IMR-90 (cell line): ENCODE measurements around the gene ADD2. TPM values are rescaled to one million over a fixed set of nuclear protein-coding genes. Genes with fewer than 3 reads are reported as not detected.

Experiments
- ATAC-seq: fragments of 200-7000 bp; cut with Tn5 transposase; 2 replicates; pipeline ENCODE4 v1.9.1; 2020; ENCODE audit warnings: low read depth, mild to moderate bottlenecking, moderate library complexity
- BruUV-seq: library from RNA; stranded (reverse); fragments of 400-500 nt; replicated peaks from 2 replicates; lab custom pipeline; 2021; lab: Mats Ljungman, UMichigan
- CTCF ChIA-PET: fragments of 300-600 bp; formaldehyde crosslinking; extraction: SDS; loops from one replicate; lab custom pipeline; 2021; ENCODE audit warnings: antibody characterized with exemption; lab: Yijun Ruan, JAX
- POLR2A ChIA-PET: fragments of 300-600 bp; sonication (Branson Sonifier 250); formaldehyde crosslinking; loops from one replicate; lab custom pipeline; 2022; ENCODE audit warnings: antibody characterized with exemption; ENCODE audit not compliant: unreplicated experiment; lab: Charles Lee
- DNase-seq: peaks from one replicate; pipeline ENCODE4 v3.0.0; 2013
- H2AFZ ChIP-seq: replicated peaks from 2 replicates; pipeline ENCODE3; 2013; ENCODE audit warnings: low read length, mild to moderate bottlenecking; ENCODE audit not compliant: poor library complexity
- H2AK5ac ChIP-seq: 2 replicates; pipeline ENCODE4 v1.6.1; 2013; ENCODE audit warnings: low read depth, low read length, inconsistent platforms
- H2AK9ac ChIP-seq: replicated peaks from 2 replicates; pipeline ENCODE3; 2013; ENCODE audit warnings: mild to moderate bottlenecking, low read depth, low read length, moderate library complexity; ENCODE audit not compliant: poor library complexity
- H2BK120ac ChIP-seq: 2 replicates; pipeline ENCODE4 v1.6.1; 2013; ENCODE audit warnings: low read depth, low read length, inconsistent platforms
- H2BK15ac ChIP-seq: 3 replicates; pipeline ENCODE4 v1.6.1; 2013; ENCODE audit warnings: low read depth, low read length, inconsistent platforms
- H2BK20ac ChIP-seq: 2 replicates; pipeline ENCODE4 v1.6.1; 2013; ENCODE audit warnings: low read depth, mild to moderate bottlenecking, inconsistent platforms, low read length, moderate library complexity
- H2BK5ac ChIP-seq: 2 replicates; pipeline ENCODE4 v1.6.1; 2013; ENCODE audit warnings: mild to moderate bottlenecking, low read depth, low read length, inconsistent platforms; ENCODE audit not compliant: poor library complexity, severe bottlenecking
- H3K14ac ChIP-seq: replicated peaks from 2 replicates; pipeline ENCODE4 v1.6.1; 2013; ENCODE audit warnings: low read depth, low read length, inconsistent platforms
- H3K18ac ChIP-seq: 2 replicates; pipeline ENCODE4 v1.6.1; 2013; ENCODE audit warnings: low read depth, low read length, control low read depth
- H3K23ac ChIP-seq: 2 replicates; pipeline ENCODE4 v1.6.1; 2013; ENCODE audit warnings: low read depth, low read length, inconsistent platforms
- H3K27ac ChIP-seq: 2 replicates; pipeline ENCODE4 v1.5.1; 2013; ENCODE audit warnings: mild to moderate bottlenecking, control low read depth, low read length; ENCODE audit not compliant: insufficient read depth
- H3K27me3 ChIP-seq: 2 replicates; pipeline ENCODE4 v1.6.1; 2013; ENCODE audit warnings: low read length; ENCODE audit not compliant: control insufficient read depth, insufficient read depth
- H3K36me3 ChIP-seq: 2 replicates; pipeline ENCODE4 v1.6.1; 2013; ENCODE audit warnings: low read length, mixed read lengths; ENCODE audit not compliant: control insufficient read depth, insufficient read depth
- H3K4ac ChIP-seq: 2 replicates; pipeline ENCODE4 v1.6.1; 2013; ENCODE audit warnings: low read depth, low read length, inconsistent platforms
- H3K4me1 ChIP-seq: 2 replicates; pipeline ENCODE4 v1.6.1; 2013; ENCODE audit warnings: low read length, mixed read lengths; ENCODE audit not compliant: control insufficient read depth, insufficient read depth
- H3K4me2 ChIP-seq: 2 replicates; pipeline ENCODE4 v1.6.1; 2013; ENCODE audit warnings: low read depth, mild to moderate bottlenecking, control low read depth, low read length, moderate library complexity
- H3K4me3 ChIP-seq: 2 replicates; pipeline ENCODE4 v1.5.1; 2013; ENCODE audit warnings: low read depth, mild to moderate bottlenecking, control low read depth, low read length, moderate library complexity; ENCODE audit not compliant: insufficient read depth
- H3K56ac ChIP-seq: 2 replicates; pipeline ENCODE4 v1.6.1; 2013; ENCODE audit warnings: low read length, inconsistent platforms; ENCODE audit not compliant: insufficient read depth; ENCODE audit errors: extremely low read depth
- H3K79me1 ChIP-seq, 2 experiments: 2 replicates each; pipeline ENCODE4 v1.6.1; 2013; ENCODE audit warnings: low read length in 2 of 2, inconsistent platforms in 1 of 2, low read depth in 1 of 2
- H3K9ac ChIP-seq: 2 replicates; pipeline ENCODE4 v1.6.1; 2013; ENCODE audit warnings: low read depth, low read length, control low read depth
- H3K9me1 ChIP-seq: 2 replicates; pipeline ENCODE4 v1.6.1; 2013; ENCODE audit warnings: low read length, inconsistent platforms; ENCODE audit not compliant: insufficient read depth
- H3K9me3 ChIP-seq: 2 replicates; pipeline ENCODE4 v1.6.1; 2013; ENCODE audit warnings: low read length; ENCODE audit not compliant: control insufficient read depth, insufficient read depth
- H4K20me1 ChIP-seq: 2 replicates; pipeline ENCODE4 v1.6.1; 2013; ENCODE audit warnings: low read length, inconsistent platforms; ENCODE audit not compliant: insufficient read depth
- H4K5ac ChIP-seq: 2 replicates; pipeline ENCODE4 v1.6.1; 2013; ENCODE audit warnings: mild to moderate bottlenecking, low read depth, low read length, control low read depth
- H4K8ac ChIP-seq, 2 experiments: 2 replicates each; pipeline ENCODE4 v1.6.1; 2013; ENCODE audit warnings: low read depth in 2 of 2, low read length in 2 of 2, control low read depth in 1 of 2, inconsistent platforms in 1 of 2
- H4K91ac ChIP-seq: 2 replicates; pipeline ENCODE4 v1.6.1; 2013; ENCODE audit warnings: low read depth, low read length, inconsistent platforms; ENCODE audit not compliant: insufficient read depth
- CEBPB ChIP-seq: IDR thresholded peaks from 2 replicates; pipeline ENCODE4 v1.6.1; 2012; ENCODE audit warnings: low read depth, low read length, improper control_type of control experiment
- CHD1 ChIP-seq: IDR thresholded peaks from 2 replicates; pipeline ENCODE4 v1.6.1; 2012; ENCODE audit warnings: low read depth, low read length, improper control_type of control experiment
- ELK1 ChIP-seq: fragments of 150-350 bp; IDR thresholded peaks from 2 replicates; pipeline ENCODE4 v1.6.1; 2016; ENCODE audit warnings: low read depth, mild to moderate bottlenecking, low read length, moderate library complexity, borderline replicate concordance
- FOS ChIP-seq: fragments of 150-350 bp; IDR thresholded peaks from 2 replicates; pipeline ENCODE4 v1.6.1; 2016; ENCODE audit warnings: low read depth, low read length
- MAZ ChIP-seq: IDR thresholded peaks from 2 replicates; pipeline ENCODE4 v1.6.1; 2012; ENCODE audit warnings: low read depth, mild to moderate bottlenecking, low read length, improper control_type of control experiment, moderate library complexity, borderline replicate concordance
- POLR2A ChIP-seq: IDR thresholded peaks from 2 replicates; pipeline ENCODE4 v1.6.1; 2012; ENCODE audit warnings: mild to moderate bottlenecking, low read depth, low read length
- RCOR1 ChIP-seq: IDR thresholded peaks from 2 replicates; pipeline ENCODE4 v1.6.1; 2012; ENCODE audit warnings: mild to moderate bottlenecking, low read length, improper control_type of control experiment; ENCODE audit not compliant: insufficient replicate concordance
- RFX5 ChIP-seq: IDR thresholded peaks from 2 replicates; pipeline ENCODE4 v1.8.0; 2012; ENCODE audit warnings: low read depth, mild to moderate bottlenecking, low read length, moderate library complexity
- USF2 ChIP-seq: fragments of 150-350 bp; IDR thresholded peaks from 2 replicates; pipeline ENCODE4 v1.6.1; 2017; ENCODE audit warnings: mild to moderate bottlenecking, antibody characterized with exemption, low read length, low read depth
- WGBS, 2 experiments: methylation state at CpG; one replicate each; pipeline versions ENCODE4 v1.1.5 to v1.1.7; 2013; ENCODE audit warnings: missing lambda C conversion rate in 2 of 2; ENCODE audit not compliant: insufficient read length in 1 of 2; ENCODE audit errors: extremely low coverage in 2 of 2; 5-methylcytosine and 5-hydroxymethylcytosine counted together
- dilution Hi-C: fragments of 300-500 bp; cut with HindIII; formaldehyde crosslinking; loops from one replicate; pipeline ENCODE4 v1.14.3; 2018; ENCODE audit warnings: low sequenced_read_pairs; ENCODE audit not compliant: unreplicated experiment
- in situ Hi-C: fragments of 300-500 bp; cut with MboI; formaldehyde crosslinking; loops from 3 replicates; pipeline ENCODE4 v1.14.3; 2019; ENCODE audit warnings: low sequenced_read_pairs, inconsistent platforms, mixed read lengths
- intact Hi-C: fragments of 100-400 bp; cut with micrococcal nuclease; formaldehyde crosslinking; loops from 2 replicates; pipeline ENCODE4 v1.10.0; 2022
- polyA plus RNA-seq, 3 experiments: library from polyadenylated mRNA; depleted of rRNA; stranded (reverse); fragments of >200 nt; gene quantifications; 2 replicates each; pipeline ENCODE4 v1.2.3, GENCODE V29; 2012; ENCODE audit warnings: low replicate concordance in 1 of 3
- total RNA-seq: library from RNA; depleted of rRNA; stranded (reverse); fragments of >200 nt; gene quantifications from 2 replicates; pipeline ENCODE4 v1.2.3, GENCODE V29; 2012

Gene ADD2
- total and polyA plus RNA-seq, 2 of the 4 experiments (the other 2 are of a cell fraction): not detected

GRCh38 chr2:70745276-70745825 is 22.6 kb downstream of the ADD2 start:
- H3K27me3 ChIP-seq: no peaks in the 10 kb centered on the region
- no peak overlapping the region for H3K23ac ChIP-seq
- in situ Hi-C loops: no loop called here
- no peaks in the 10 kb centered on the region for H3K4me1 ChIP-seq
- H3K56ac ChIP-seq: no peak overlapping the region
- no peak for ATAC-seq
- no peak overlapping the region for H2BK20ac ChIP-seq
- no peak overlapping the region for H3K9ac ChIP-seq
- H4K8ac ChIP-seq: no peak overlapping the region
- no peaks in the 10 kb centered on the region for H3K79me1 ChIP-seq
- POLR2A ChIA-PET: no interaction called here
- H2AFZ ChIP-seq: no peak overlapping the region
- H3K14ac ChIP-seq: no peak overlapping the region
- no peak overlapping the region for H3K18ac ChIP-seq
- H3K9me1 ChIP-seq: no peaks in the 10 kb centered on the region
- H3K4me2 ChIP-seq: no peak overlapping the region
- dilution Hi-C loops: no loop called here
- H4K5ac ChIP-seq: no peak overlapping the region
- H3K9me3 ChIP-seq: no peaks in the 10 kb centered on the region
- no peaks in the 10 kb centered on the region for H4K20me1 ChIP-seq
- H2BK15ac ChIP-seq: no peak overlapping the region
- H3K36me3 ChIP-seq: no peaks in the 10 kb centered on the region
- BruUV-seq: no TSS peak
- no peak overlapping the region for H3K4me3 ChIP-seq
- CTCF ChIA-PET: no interaction called here
- no peak for TF ChIP-seq RFX5
- no peak for TF ChIP-seq ELK1
- no peak for TF ChIP-seq POLR2A
- no peak for TF ChIP-seq CHD1
- no peak for TF ChIP-seq FOS
- no peak for TF ChIP-seq MAZ
- TF ChIP-seq CEBPB: no peak
- TF ChIP-seq USF2: no peak
- no peak for TF ChIP-seq RCOR1
- H2BK120ac ChIP-seq: no peak overlapping the region
- no peak overlapping the region for H4K91ac ChIP-seq
- no peak overlapping the region for H2AK5ac ChIP-seq
- H2AK9ac ChIP-seq: no peak overlapping the region
- no peak for DNase-seq
- H3K27ac ChIP-seq: no peak overlapping the region
- intact Hi-C loops: no loop called here
- no peak overlapping the region for H2BK5ac ChIP-seq
- no CpG with 5 or more reads among the region's 3 CpGs for WGBS, 2 experiments
- no peak overlapping the region for H3K4ac ChIP-seq
